ENCODE data around the gene CD58.

- TF ChIP-seq FOXK2 (IDR thresholded peaks at IDR 0.05) (no peak), SUZ12 (IDR thresholded peaks at IDR 0.05) (no peak)
Observed at GRCh38 chr1:116488071-116488470, 82.8 kb downstream of the CD58 start.

Data from HEK293T (cell line).